Neural progenitor cell (in vitro differentiated cells): Measurements from ENCODE around the gene ACOXL. TPM values are rescaled to one million over a fixed set of nuclear protein-coding genes. Genes with fewer than 3 reads are reported as not detected.
A peak's percentile ranks its signal among the peaks of the same experiment; 100 is the strongest.

Experiments used
- DNase-seq: peaks from one replicate; pipeline ENCODE4 v3.0.0-alpha.2; 2016; ENCODE audit warnings: low spot score
- H2AFZ ChIP-seq: fragments of 200-600 bp; sonication (generic); replicated peaks from 2 replicates; pipeline ENCODE4 v1.6.1; 2016; ENCODE audit warnings: antibody characterized with exemption
- H3F3A ChIP-seq: fragments of 200-600 bp; sonication (generic); 2 replicates; pipeline ENCODE4 v1.6.1; 2016; ENCODE audit warnings: antibody characterized with exemption, low read depth
- H3K27ac ChIP-seq: fragments of 200-600 bp; sonication (generic); 2 replicates; pipeline ENCODE4 v1.5.1; 2016; ENCODE audit warnings: mild to moderate bottlenecking
- H3K27me3 ChIP-seq: fragments of 200-600 bp; sonication (generic); 2 replicates; pipeline ENCODE4 v1.6.1; 2016; ENCODE audit warnings: mild to moderate bottlenecking, moderate library complexity
- H3K36me3 ChIP-seq: fragments of 200-600 bp; sonication (generic); 2 replicates; pipeline ENCODE4 v1.5.1; 2016
- H3K4me1 ChIP-seq: fragments of 200-600 bp; sonication (generic); 2 replicates; pipeline ENCODE4 v1.6.1; 2016; ENCODE audit warnings: mixed run types
- H3K4me2 ChIP-seq: fragments of 200-600 bp; sonication (generic); 2 replicates; pipeline ENCODE4 v1.6.1; 2016
- H3K4me3 ChIP-seq: fragments of 200-600 bp; sonication (generic); 2 replicates; pipeline ENCODE4 v1.5.1; 2016
- H3K79me2 ChIP-seq: fragments of 200-600 bp; sonication (generic); 2 replicates; pipeline ENCODE4 v1.6.1; 2016; ENCODE audit warnings: low read depth
- H3K9ac ChIP-seq: fragments of 200-600 bp; sonication (generic); 2 replicates; pipeline ENCODE4 v1.6.1; 2016
- H3K9me3 ChIP-seq: fragments of 200-600 bp; sonication (generic); 2 replicates; pipeline ENCODE4 v1.5.1; 2016; ENCODE audit warnings: low read depth
- H4K20me1 ChIP-seq: fragments of 200-600 bp; sonication (generic); 2 replicates; pipeline ENCODE4 v1.6.1; 2016; ENCODE audit warnings: low read depth
- H3K27ac Mint-ChIP-seq: 3 replicates; pipeline ENCODE4 v1.8.0; 2021; ENCODE audit warnings: mixed read lengths
- H3K27me3 Mint-ChIP-seq: 2 replicates; pipeline ENCODE4 v1.8.0; 2022; ENCODE audit warnings: low read depth, mild to moderate bottlenecking, inconsistent platforms, moderate library complexity, mixed read lengths; ENCODE audit not compliant: insufficient read depth
- H3K36me3 Mint-ChIP-seq: 3 replicates; pipeline ENCODE4 v1.8.0; 2021; ENCODE audit warnings: mixed read lengths
- H3K4me1 Mint-ChIP-seq: 3 replicates; pipeline ENCODE4 v1.8.0; 2021; ENCODE audit warnings: mixed read lengths
- H3K4me3 Mint-ChIP-seq: 3 replicates; pipeline ENCODE4 v1.8.0; 2021; ENCODE audit warnings: mild to moderate bottlenecking, moderate library complexity, mixed read lengths
- H3K9me3 Mint-ChIP-seq: 3 replicates; pipeline ENCODE4 v1.8.0; 2020; ENCODE audit warnings: mixed read lengths
- EZH2 ChIP-seq: fragments of 200-600 bp; sonication (generic); IDR thresholded peaks from 2 replicates; pipeline ENCODE4 v1.6.1; 2017; ENCODE audit warnings: antibody characterized with exemption, mild to moderate bottlenecking, moderate library complexity
- EZH2phosphoT487 ChIP-seq: fragments of 200-600 bp; sonication (generic); IDR thresholded peaks from 2 replicates; pipeline ENCODE4 v1.6.1; 2017; ENCODE audit warnings: antibody characterized with exemption
- total RNA-seq: library from RNA; depleted of rRNA; stranded (reverse); fragments of >200 nt; gene quantifications from 2 replicates; pipeline ENCODE4 v1.2.3, GENCODE V29; 2015; ENCODE audit warnings: low replicate concordance
- TF ChIP-seq, protein P1 (sequence below): fragments of 200-600 bp; sonication (generic); IDR thresholded peaks from 2 replicates; pipeline ENCODE4 v1.5.1; 2017; ENCODE audit warnings: antibody characterized with exemption, mild to moderate bottlenecking

ACOXL gene
- total RNA-seq, 1 donor from 2014 or later: 2.9 TPM

DNA sequence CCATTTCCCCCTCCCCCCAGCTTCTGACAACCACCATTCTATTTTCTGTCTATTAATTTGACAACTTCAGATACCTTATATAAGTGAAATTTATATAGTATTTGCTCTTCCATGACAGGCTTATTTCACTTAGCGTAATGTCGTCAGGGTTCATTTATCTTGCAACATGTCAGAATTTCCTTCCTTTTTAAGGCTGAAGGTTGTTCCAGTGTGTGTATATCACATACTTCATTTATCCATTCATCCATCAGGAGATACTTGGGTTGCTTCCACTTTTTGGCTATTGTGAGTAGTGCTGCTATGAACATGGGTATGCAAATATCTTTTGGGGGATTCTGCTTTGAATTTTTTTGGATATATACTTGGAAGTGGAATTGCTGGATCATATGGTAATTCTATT lies 395.7 kb downstream of the ACOXL start:
- Histone ChIP-seq H3K4me3 (no peak overlapping the region), H3K79me2 (peaks cover 100% of the 10 kb centered on the region), H3K9ac (no peak overlapping the region), H3K4me1 (peaks cover 34% of the 10 kb centered on the region), H3K27me3 (no peaks in the 10 kb centered on the region), H4K20me1 (peaks cover 97% of the 10 kb centered on the region), H3K36me3 (peaks cover 60% of the 10 kb centered on the region), H2AFZ (no peak overlapping the region), H3K4me2 (no peak overlapping the region), H3K9me3 (no peaks in the 10 kb centered on the region), H3K27ac (no peak overlapping the region), H3F3A (peaks cover 3% of the 10 kb centered on the region)
- DNase-seq: no peak
- no peak overlapping the region for H3K4me3 Mint-ChIP-seq
- TF ChIP-seq EZH2 (no peak), EZH2phosphoT487 (no peak)
- TF ChIP-seq, protein P1, sequence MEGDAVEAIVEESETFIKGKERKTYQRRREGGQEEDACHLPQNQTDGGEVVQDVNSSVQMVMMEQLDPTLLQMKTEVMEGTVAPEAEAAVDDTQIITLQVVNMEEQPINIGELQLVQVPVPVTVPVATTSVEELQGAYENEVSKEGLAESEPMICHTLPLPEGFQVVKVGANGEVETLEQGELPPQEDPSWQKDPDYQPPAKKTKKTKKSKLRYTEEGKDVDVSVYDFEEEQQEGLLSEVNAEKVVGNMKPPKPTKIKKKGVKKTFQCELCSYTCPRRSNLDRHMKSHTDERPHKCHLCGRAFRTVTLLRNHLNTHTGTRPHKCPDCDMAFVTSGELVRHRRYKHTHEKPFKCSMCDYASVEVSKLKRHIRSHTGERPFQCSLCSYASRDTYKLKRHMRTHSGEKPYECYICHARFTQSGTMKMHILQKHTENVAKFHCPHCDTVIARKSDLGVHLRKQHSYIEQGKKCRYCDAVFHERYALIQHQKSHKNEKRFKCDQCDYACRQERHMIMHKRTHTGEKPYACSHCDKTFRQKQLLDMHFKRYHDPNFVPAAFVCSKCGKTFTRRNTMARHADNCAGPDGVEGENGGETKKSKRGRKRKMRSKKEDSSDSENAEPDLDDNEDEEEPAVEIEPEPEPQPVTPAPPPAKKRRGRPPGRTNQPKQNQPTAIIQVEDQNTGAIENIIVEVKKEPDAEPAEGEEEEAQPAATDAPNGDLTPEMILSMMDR: no peak
- no peak overlapping the region for H3K27ac Mint-ChIP-seq
- no peaks in the 10 kb centered on the region for H3K9me3 Mint-ChIP-seq
- H3K4me1 Mint-ChIP-seq: peaks cover 37% of the 10 kb centered on the region
- no peaks in the 10 kb centered on the region for H3K27me3 Mint-ChIP-seq
- peaks cover 69% of the 10 kb centered on the region for H3K36me3 Mint-ChIP-seq

DNA sequence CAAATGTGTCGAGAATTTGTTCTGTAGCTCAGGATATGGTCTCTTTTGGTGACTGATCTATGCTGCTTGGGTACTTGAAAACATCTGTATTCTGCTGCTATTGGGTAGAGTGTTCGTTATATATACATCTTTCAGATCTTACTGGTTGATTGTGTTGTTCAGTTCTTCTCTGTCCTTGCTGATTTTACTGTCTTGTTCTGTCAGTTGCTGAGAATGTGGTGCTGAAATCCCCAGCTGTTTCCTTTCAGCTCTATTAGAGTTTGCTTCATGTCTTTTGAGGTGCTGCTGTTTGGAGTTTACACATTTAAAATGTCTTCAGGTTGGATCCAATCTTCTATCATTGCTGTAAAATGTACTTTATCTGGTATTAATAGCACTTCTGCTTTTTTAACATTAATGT lies 401.2 kb downstream of the ACOXL start:
- Mint-ChIP-seq H3K27ac (no peak overlapping the region), H3K4me3 (no peak overlapping the region), H3K27me3 (no peaks in the 10 kb centered on the region), H3K4me1 (peaks cover 24% of the 10 kb centered on the region), H3K9me3 (no peaks in the 10 kb centered on the region), H3K36me3 (peaks cover 66% of the 10 kb centered on the region)
- Histone ChIP-seq H3K4me1 (peaks cover 26% of the 10 kb centered on the region), H2AFZ (no peak overlapping the region), H3K27ac (no peak overlapping the region), H4K20me1 (peaks cover 97% of the 10 kb centered on the region), H3K9ac (no peak overlapping the region), H3K36me3 (peaks cover 40% of the 10 kb centered on the region), H3K4me3 (no peak overlapping the region), H3K27me3 (no peaks in the 10 kb centered on the region), H3K9me3 (no peaks in the 10 kb centered on the region), H3K4me2 (peak overlapping the region; percentile 9), H3F3A (no peaks in the 10 kb centered on the region), H3K79me2 (peaks cover 100% of the 10 kb centered on the region)
- DNase-seq: no peak
- TF ChIP-seq, protein P1: no peak
- no peak for TF ChIP-seq EZH2
- no peak for TF ChIP-seq EZH2phosphoT487

DNA sequence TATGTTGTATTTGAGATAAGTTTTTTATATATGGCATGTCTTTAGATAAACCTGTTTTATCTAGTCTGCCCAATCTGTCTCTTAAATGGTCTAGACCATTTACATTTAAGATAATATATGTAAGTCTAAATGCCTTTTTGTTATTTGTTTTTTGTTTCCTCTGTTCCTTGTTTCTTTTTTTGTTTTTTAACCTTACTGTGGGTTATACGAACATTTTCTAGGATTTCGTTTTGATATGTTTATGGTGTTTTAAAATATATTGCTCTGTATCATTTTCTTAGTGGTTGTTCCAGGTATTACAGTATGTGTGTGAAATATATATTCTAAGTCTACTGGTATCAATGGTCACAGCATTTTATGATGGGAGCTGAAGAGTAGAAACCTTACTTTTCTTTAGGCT lies 401.7 kb downstream of the ACOXL start:
- no peaks in the 10 kb centered on the region for H3K27me3 ChIP-seq
- H3K4me2 ChIP-seq: peak overlapping the region; percentile 9
- H3K27ac ChIP-seq: no peak overlapping the region
- DNase-seq: no peak
- Mint-ChIP-seq H3K4me3 (no peak overlapping the region), H3K9me3 (no peaks in the 10 kb centered on the region), H3K27ac (no peak overlapping the region), H3K36me3 (peaks cover 65% of the 10 kb centered on the region), H3K4me1 (peaks cover 24% of the 10 kb centered on the region), H3K27me3 (no peaks in the 10 kb centered on the region)
- H3F3A ChIP-seq: no peaks in the 10 kb centered on the region
- peaks cover 97% of the 10 kb centered on the region for H4K20me1 ChIP-seq
- TF ChIP-seq, protein P1: peak; percentile 16
- TF ChIP-seq EZH2phosphoT487 (no peak), EZH2 (no peak)
- no peak overlapping the region for H2AFZ ChIP-seq
- peaks cover 100% of the 10 kb centered on the region for H3K79me2 ChIP-seq
- peaks cover 26% of the 10 kb centered on the region for H3K4me1 ChIP-seq
- H3K9me3 ChIP-seq: no peaks in the 10 kb centered on the region
- H3K36me3 ChIP-seq: peaks cover 35% of the 10 kb centered on the region
- H3K4me3 ChIP-seq: no peak overlapping the region
- H3K9ac ChIP-seq: no peak overlapping the region
